ENCODE data around the gene TAPBP. TPM values are rescaled to one million over a fixed set of nuclear protein-coding genes. Genes with fewer than 3 reads are reported as not detected.
"Not testable (repeated sequence)": the region's sequence is repeated elsewhere in the genome, so short reads cannot be mapped to it uniquely, and the experiment has no call there.

The TAPBP gene
- total and polyA plus RNA-seq, 12 donors: 25.1 to 322 (median 165) TPM

- TF ChIP-seq CTCF (IDR thresholded peaks at IDR 0.05) (no peak), POLR2A (IDR thresholded peaks at IDR 0.05) (no peak)
- intact Hi-C loops (cut with DNase I): no loop called here
- no peaks in the 10 kb centered on the region for H3K9me3 ChIP-seq (replicated peaks in 1 of 3)
- H3K27me3 ChIP-seq: no peaks in the 10 kb centered on the region
- no peaks in the 10 kb centered on the region for H3K4me1 ChIP-seq (replicated peaks in 1 of 2)
- no peak overlapping the region for H3K4me3 ChIP-seq
- 66 to 75% (median 69%) methylated on average over 6 of the region's 6 CpGs for WGBS, 4 donors
- no peaks in the 10 kb centered on the region for H3K36me3 ChIP-seq (replicated peaks in 1 of 2)
- no peak for DNase-seq
- H3K27ac ChIP-seq: no peak overlapping the region
These were observed 30.2 kb upstream of the TAPBP start for GRCh38 chr6:33343953-33344611.

- intact Hi-C loops (cut with DNase I): not testable (repeated sequence)
These were observed 29.7 kb upstream of the TAPBP start for GRCh38 chr6:33343606-33343952.

GRCh38 chr6:33339193-33339592 lies 25.3 kb upstream of the TAPBP start:
- no peaks in the 10 kb centered on the region for H3K36me3 ChIP-seq (replicated peaks in 1 of 2)
- TF ChIP-seq CTCF (IDR thresholded peaks at IDR 0.05) (no peak), POLR2A (IDR thresholded peaks at IDR 0.05) (no peak)
- no peak overlapping the region for H3K4me3 ChIP-seq
- no peaks in the 10 kb centered on the region for H3K9me3 ChIP-seq (replicated peaks in 1 of 3)
- intact Hi-C loops (cut with DNase I): no loop called here
- H3K4me1 ChIP-seq (replicated peaks in 1 of 2): no peaks in the 10 kb centered on the region
- no peak overlapping the region for H3K27ac ChIP-seq
- WGBS, 4 donors: 70 to 83% (median 76%) methylated on average over 6 of the region's 6 CpGs
- H3K27me3 ChIP-seq: no peaks in the 10 kb centered on the region
- DNase-seq: no peak

More at GRCh38 chr6:33343606-33343952, 29.7 kb upstream of the TAPBP start:
- not testable (repeated sequence) for H3K36me3 ChIP-seq (replicated peaks in 1 of 2); DNase-seq; H3K4me1 ChIP-seq (replicated peaks in 1 of 2); H3K27ac ChIP-seq; H3K27me3 ChIP-seq; H3K4me3 ChIP-seq; H3K9me3 ChIP-seq (replicated peaks in 1 of 3)
- WGBS, 4 donors: 89 to 93% (median 91%) methylated on average over 7 of the region's 7 CpGs

- Histone ChIP-seq H3K4me1 (replicated peaks in 1 of 2) (no peaks in the 10 kb centered on the region), H3K4me3 (no peak overlapping the region), H3K36me3 (replicated peaks in 1 of 2) (no peaks in the 10 kb centered on the region), H3K9me3 (replicated peaks in 1 of 3) (no peaks in the 10 kb centered on the region), H3K27ac (no peak overlapping the region), H3K27me3 (no peaks in the 10 kb centered on the region)
- WGBS, 4 donors: 78 to 86% (median 83%) methylated on average over 2 to 3 of the region's 3 CpGs
- DNase-seq: no peak
- TF ChIP-seq CTCF (IDR thresholded peaks at IDR 0.05) (no peak), POLR2A (IDR thresholded peaks at IDR 0.05) (no peak)
- intact Hi-C loops (cut with DNase I): no loop called here
These were observed 22.6 kb upstream of the TAPBP start for GRCh38 chr6:33336495-33336894.

GRCh38 chr6:33335916-33336315 lies 22.0 kb upstream of the TAPBP start:
- WGBS, 4 donors: 66 to 73% (median 68%) methylated on average over 4 of the region's 4 CpGs
- Histone ChIP-seq H3K27ac (no peak overlapping the region), H3K36me3 (replicated peaks in 1 of 2) (no peaks in the 10 kb centered on the region), H3K9me3 (replicated peaks in 1 of 3) (no peaks in the 10 kb centered on the region), H3K27me3 (no peaks in the 10 kb centered on the region), H3K4me3 (no peak overlapping the region), H3K4me1 (replicated peaks in 1 of 2) (no peaks in the 10 kb centered on the region)
- intact Hi-C loops (cut with DNase I): no loop called here
- no peak for DNase-seq
- TF ChIP-seq CTCF (IDR thresholded peaks at IDR 0.05) (no peak), POLR2A (IDR thresholded peaks at IDR 0.05) (no peak)

Data from adrenal gland (tissue), 12 donors.